CD4-positive, CD25-positive, alpha-beta regulatory T cell (primary cell): ENCODE data around the gene BIRC5. TPM values are rescaled to one million over a fixed set of nuclear protein-coding genes. Genes with fewer than 3 reads are reported as not detected.

Source experiments
- ATAC-seq, 2 donors: fragments of 150-1000 bp; cut with Tn5 transposase; one replicate each; pipeline ENCODE4 v1.10.0; 2021; ENCODE audit warnings: low read depth in 2 of 2, moderate number of reproducible peaks in 2 of 2, moderate library complexity in 1 of 2
- DNase-seq, 3 donors: peaks; one replicate each; pipeline versions ENCODE4 v3.0.0 to v3.0.0-alpha.2; 2012 to 2022; ENCODE audit warnings: mixed read lengths in 1 of 3
- H3K27ac ChIP-seq: one replicate; pipeline ENCODE4 v1.7.0; 2013; ENCODE audit warnings: mild to moderate bottlenecking, low read length; ENCODE audit not compliant: insufficient read depth, poor library complexity, severe bottlenecking
- H3K27me3 ChIP-seq: one replicate; pipeline ENCODE4 v1.7.0; 2013; ENCODE audit warnings: low read length; ENCODE audit not compliant: control insufficient read depth, insufficient read depth
- H3K36me3 ChIP-seq: one replicate; pipeline ENCODE4 v1.7.0; 2013; ENCODE audit warnings: mild to moderate bottlenecking, low read length, moderate library complexity; ENCODE audit not compliant: control insufficient read depth, insufficient read depth
- H3K4me1 ChIP-seq: 2 replicates; pipeline ENCODE4 v1.7.0; 2013; ENCODE audit warnings: mild to moderate bottlenecking, low read length; ENCODE audit not compliant: insufficient read depth, control insufficient read depth, poor library complexity, severe bottlenecking
- H3K4me3 ChIP-seq: one replicate; pipeline ENCODE4 v1.7.0; 2013; ENCODE audit warnings: low read depth, mild to moderate bottlenecking, low read length, moderate library complexity
- H3K9me3 ChIP-seq, 2 experiments: 1 replicate in 1 of 2; 2 replicates in 1 of 2; pipeline ENCODE4 v1.7.0; 2013; ENCODE audit warnings: low read length in 2 of 2, mild to moderate bottlenecking in 1 of 2, moderate library complexity in 1 of 2; ENCODE audit not compliant: control insufficient read depth in 2 of 2
- H3K27ac Mint-ChIP-seq, 3 donors: one replicate each; pipeline ENCODE4 v1.8.0; 2020 to 2022; ENCODE audit warnings: mild to moderate bottlenecking in 3 of 3, mixed read lengths in 3 of 3, moderate library complexity in 2 of 3
- H3K27me3 Mint-ChIP-seq: one replicate; pipeline ENCODE4 v1.8.0; 2022; ENCODE audit warnings: mild to moderate bottlenecking, mixed read lengths
- H3K36me3 Mint-ChIP-seq: one replicate; pipeline ENCODE4 v1.8.0; 2020; ENCODE audit warnings: mixed read lengths
- H3K4me1 Mint-ChIP-seq, 4 donors: one replicate each; pipeline ENCODE4 v1.8.0; 2020 to 2022; ENCODE audit warnings: mixed read lengths in 4 of 4, mild to moderate bottlenecking in 1 of 4
- H3K4me3 Mint-ChIP-seq, 4 donors: one replicate each; pipeline ENCODE4 v1.8.0; 2020 to 2022; ENCODE audit warnings: mild to moderate bottlenecking in 4 of 4, mixed read lengths in 4 of 4, moderate library complexity in 3 of 4
- H3K9me3 Mint-ChIP-seq, 7 donors: one replicate each; pipeline ENCODE4 v1.8.0; 2020 to 2022; ENCODE audit warnings: mixed read lengths in 7 of 7, mild to moderate bottlenecking in 3 of 7, moderate library complexity in 2 of 7
- polyA plus RNA-seq, 4 donors: library from polyadenylated mRNA; unstranded; fragments of 300-500 nt; fragmentation: Illumina TruSeq; gene quantifications; one replicate each; pipeline ENCODE4 v1.2.3, GENCODE V29; 2021
- total RNA-seq: library from RNA; stranded (reverse); gene quantifications from one replicate; pipeline ENCODE4 v1.2.3, GENCODE V29; 2022

Gene BIRC5
- total and polyA plus RNA-seq, 5 donors from 2014 or later = 2.7 to 11.5 (median 6.6) TPM

- peak overlapping the region; percentile 86 to 95 (median 91) for H3K27ac Mint-ChIP-seq
- Histone ChIP-seq H3K27ac (peak overlapping the region; percentile 68), H3K9me3 (no peaks in the 10 kb centered on the region), H3K27me3 (no peaks in the 10 kb centered on the region), H3K4me1 (peaks cover 51% of the 10 kb centered on the region), H3K36me3 (no peaks in the 10 kb centered on the region), H3K4me3 (no peak overlapping the region)
- no peaks in the 10 kb centered on the region for H3K27me3 Mint-ChIP-seq
- peaks cover 10 to 60% (median 19%) of the 10 kb centered on the region in 4 donors for H3K4me1 Mint-ChIP-seq
- DNase-seq (peak in 1 of 3 donors; percentile 71), ATAC-seq (no peak)
- no peaks in the 10 kb centered on the region for H3K9me3 Mint-ChIP-seq
- H3K4me3 Mint-ChIP-seq = peak overlapping the region in 2 of 4 donors; percentile 76 to 77
- no peaks in the 10 kb centered on the region for H3K36me3 Mint-ChIP-seq
Measured at GRCh38 chr17:78263063-78263735, 49.1 kb downstream of the BIRC5 start.

GRCh38 chr17:78263736-78264340 lies 49.8 kb downstream of the BIRC5 start:
- Histone ChIP-seq H3K9me3 (no peaks in the 10 kb centered on the region), H3K27ac (peak overlapping the region; percentile 68), H3K27me3 (no peaks in the 10 kb centered on the region), H3K4me1 (peaks cover 45% of the 10 kb centered on the region), H3K36me3 (no peaks in the 10 kb centered on the region), H3K4me3 (no peak overlapping the region)
- Mint-ChIP-seq H3K9me3 (no peaks in the 10 kb centered on the region), H3K4me1 (peaks cover 10 to 57% (median 18%) of the 10 kb centered on the region in 4 donors), H3K4me3 (peak overlapping the region in 1 of 4 donors; percentile 60), H3K27ac (peak overlapping the region; percentile 86 to 95 (median 92)), H3K27me3 (no peaks in the 10 kb centered on the region), H3K36me3 (no peaks in the 10 kb centered on the region)
- DNase-seq (no peak), ATAC-seq (no peak)

- Histone ChIP-seq H3K4me1 (peaks cover 37% of the 10 kb centered on the region), H3K27ac (no peak overlapping the region), H3K36me3 (no peaks in the 10 kb centered on the region), H3K9me3 (no peaks in the 10 kb centered on the region), H3K27me3 (no peaks in the 10 kb centered on the region), H3K4me3 (no peak overlapping the region)
- no peaks in the 10 kb centered on the region for H3K9me3 Mint-ChIP-seq
- peak overlapping the region; percentile 25 to 75 (median 60) for H3K4me3 Mint-ChIP-seq
- DNase-seq (no peak), ATAC-seq (no peak)
- H3K27ac Mint-ChIP-seq = peak overlapping the region; percentile 79 to 91 (median 86)
- H3K4me1 Mint-ChIP-seq = peaks cover 10 to 54% (median 17%) of the 10 kb centered on the region in 4 donors
- H3K36me3 Mint-ChIP-seq = no peaks in the 10 kb centered on the region
- no peaks in the 10 kb centered on the region for H3K27me3 Mint-ChIP-seq
Measured at GRCh38 chr17:78264590-78264989, 50.5 kb downstream of the BIRC5 start.

- DNase-seq (no peak), ATAC-seq (no peak)
- H3K4me3 ChIP-seq = no peak overlapping the region
- H3K27ac ChIP-seq = no peak overlapping the region
- Mint-ChIP-seq H3K27me3 (no peaks in the 10 kb centered on the region), H3K4me1 (peaks cover 4 to 51% (median 12%) of the 10 kb centered on the region in 4 donors), H3K9me3 (no peaks in the 10 kb centered on the region), H3K27ac (peak overlapping the region in 1 of 3 donors; percentile 91), H3K4me3 (peak overlapping the region in 1 of 4 donors; percentile 25), H3K36me3 (no peaks in the 10 kb centered on the region)
- H3K27me3 ChIP-seq = no peaks in the 10 kb centered on the region
- peaks cover 32% of the 10 kb centered on the region for H3K4me1 ChIP-seq
- H3K9me3 ChIP-seq = no peaks in the 10 kb centered on the region
- H3K36me3 ChIP-seq = no peaks in the 10 kb centered on the region
Measured at GRCh38 chr17:78265121-78265520, 51.1 kb downstream of the BIRC5 start.

GRCh38 chr17:78266231-78266631 lies 52.2 kb downstream of the BIRC5 start:
- ATAC-seq (no peak), DNase-seq (no peak)
- H3K4me1 ChIP-seq = peaks cover 25% of the 10 kb centered on the region
- peaks cover 8% of the 10 kb centered on the region for H3K27me3 Mint-ChIP-seq
- no peaks in the 10 kb centered on the region for H3K36me3 ChIP-seq
- H3K4me1 Mint-ChIP-seq = peaks cover 4 to 53% (median 13%) of the 10 kb centered on the region in 4 donors
- H3K36me3 Mint-ChIP-seq = no peaks in the 10 kb centered on the region
- H3K27ac Mint-ChIP-seq = peak overlapping the region in 2 of 3 donors; percentile 85 to 97
- no peak overlapping the region for H3K4me3 Mint-ChIP-seq
- no peak overlapping the region for H3K27ac ChIP-seq
- H3K4me3 ChIP-seq = no peak overlapping the region
- H3K9me3 Mint-ChIP-seq = no peaks in the 10 kb centered on the region
- no peaks in the 10 kb centered on the region for H3K27me3 ChIP-seq
- H3K9me3 ChIP-seq = no peaks in the 10 kb centered on the region

- no peak for DNase-seq
Measured at GRCh38 chr17:78266771-78267170, 52.7 kb downstream of the BIRC5 start.

GRCh38 chr17:78267253-78268073 lies 53.4 kb downstream of the BIRC5 start:
- Histone ChIP-seq H3K36me3 (no peaks in the 10 kb centered on the region), H3K27ac (no peak overlapping the region), H3K4me1 (peaks cover 23% of the 10 kb centered on the region), H3K27me3 (no peaks in the 10 kb centered on the region), H3K9me3 (no peaks in the 10 kb centered on the region), H3K4me3 (no peak overlapping the region)
- Mint-ChIP-seq H3K36me3 (no peaks in the 10 kb centered on the region), H3K4me1 (peaks cover under 1 to 54% (median 17%) of the 10 kb centered on the region in 4 donors), H3K27ac (peak overlapping the region in 1 of 3 donors; percentile 76), H3K4me3 (no peak overlapping the region), H3K27me3 (peaks cover 13% of the 10 kb centered on the region), H3K9me3 (no peaks in the 10 kb centered on the region)
- no peak for ATAC-seq
- DNase-seq = no peak

More at GRCh38 chr17:78266771-78267170, 52.7 kb downstream of the BIRC5 start:
- no peaks in the 10 kb centered on the region for H3K9me3 ChIP-seq
- no peaks in the 10 kb centered on the region for H3K9me3 Mint-ChIP-seq
- peaks cover 4 to 54% (median 13%) of the 10 kb centered on the region in 4 donors for H3K4me1 Mint-ChIP-seq
- H3K27ac ChIP-seq = no peak overlapping the region
- no peak overlapping the region for H3K4me3 ChIP-seq
- no peak for ATAC-seq
- no peaks in the 10 kb centered on the region for H3K36me3 Mint-ChIP-seq
- peaks cover 23% of the 10 kb centered on the region for H3K4me1 ChIP-seq
- H3K27me3 ChIP-seq = no peaks in the 10 kb centered on the region
- H3K27ac Mint-ChIP-seq = peak overlapping the region in 2 of 3 donors; percentile 85 to 97
- peaks cover 13% of the 10 kb centered on the region for H3K27me3 Mint-ChIP-seq
- H3K36me3 ChIP-seq = no peaks in the 10 kb centered on the region
- no peak overlapping the region for H3K4me3 Mint-ChIP-seq
